Measurements from ENCODE around the gene GRM4.
A peak's percentile ranks its signal among the peaks of the same experiment; 100 is the strongest.

The GRM4 gene

DNA sequence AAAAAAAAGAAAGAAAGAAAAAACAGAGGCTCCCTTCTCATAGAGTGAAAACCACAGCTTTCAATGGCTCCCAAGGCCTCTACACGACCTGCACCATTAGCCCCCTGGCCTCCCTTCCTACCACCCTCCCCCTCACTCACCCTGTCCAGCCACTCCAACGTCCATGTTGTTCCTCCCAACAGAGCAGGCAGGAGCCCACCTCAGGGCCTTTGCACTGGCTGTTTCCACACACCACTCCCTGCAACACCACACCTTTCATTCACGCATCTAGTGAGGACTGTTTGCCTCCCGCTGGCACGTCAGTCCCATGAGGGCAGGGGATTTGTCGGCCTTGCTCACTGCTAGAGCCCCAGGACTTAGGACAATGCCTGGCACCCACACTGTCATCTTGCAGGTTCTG is 39.5 kb downstream of the GRM4 start:
- Histone ChIP-seq H4K20me1 (ENCODE audit: insufficient read depth, low read length) (no peaks in the 10 kb centered on the region), H3F3A (ENCODE audit: insufficient read depth, low read length) (no peaks in the 10 kb centered on the region), H3K79me2 (ENCODE audit: low read length) (no peaks in the 10 kb centered on the region), H3K27me3 (replicated peaks; ENCODE audit: insufficient read depth, low read length) (peaks cover 85% of the 10 kb centered on the region), H3K4me2 (ENCODE audit: low read depth, low read length) (no peak overlapping the region), H2AFZ (ENCODE audit: low read length) (no peak overlapping the region), H3K4me1 (ENCODE audit: low read length) (no peaks in the 10 kb centered on the region), H3K27ac (ENCODE audit: low read length) (no peak overlapping the region), H3K4me3 (ENCODE audit: low read length) (no peak overlapping the region), H3K9ac (ENCODE audit: low read length) (no peak overlapping the region), H3K9me2 (replicated peaks; ENCODE audit: insufficient read depth, low read length) (no peaks in the 10 kb centered on the region), H3K9me3 (replicated peaks; ENCODE audit: insufficient read depth, low read length) (no peaks in the 10 kb centered on the region), H3K36me3 (replicated peaks; ENCODE audit: insufficient read depth, low read length) (no peaks in the 10 kb centered on the region)
- no peak for TF ChIP-seq CTCF (IDR thresholded peaks at IDR 0.05; ENCODE audit: low read length)
- no peak for TF ChIP-seq EZH2 (optimal IDR thresholded peaks at IDR 0.05; ENCODE audit: low read depth, low read length)
- no peak for DNase-seq

DNA sequence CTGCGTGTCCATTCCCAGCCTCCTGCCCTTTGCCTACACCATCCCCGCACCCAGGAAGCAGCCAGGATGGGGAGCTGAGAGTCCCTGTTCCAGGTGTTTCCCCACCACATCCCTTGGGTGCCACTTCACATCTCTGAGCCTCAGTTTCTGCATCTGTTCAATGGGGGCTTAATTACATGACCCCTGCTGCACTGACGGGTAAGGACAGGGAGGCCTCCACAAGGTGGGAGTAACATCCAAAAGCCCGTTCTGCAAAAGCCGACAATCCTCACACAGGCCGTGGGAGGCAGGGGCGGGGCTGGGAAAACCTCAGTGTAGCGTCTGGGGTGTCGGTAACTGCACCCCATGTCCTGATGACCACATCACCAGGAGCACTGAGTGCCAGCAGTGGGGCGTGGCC is 41.3 kb downstream of the GRM4 start:
- Histone ChIP-seq H3K4me1 (ENCODE audit: low read length) (no peaks in the 10 kb centered on the region), H3K9ac (ENCODE audit: low read length) (no peak overlapping the region), H4K20me1 (ENCODE audit: insufficient read depth, low read length) (no peaks in the 10 kb centered on the region), H3K4me3 (ENCODE audit: low read length) (no peak overlapping the region), H3K36me3 (replicated peaks; ENCODE audit: insufficient read depth, low read length) (no peaks in the 10 kb centered on the region), H3K9me3 (replicated peaks; ENCODE audit: insufficient read depth, low read length) (no peaks in the 10 kb centered on the region), H2AFZ (ENCODE audit: low read length) (no peak overlapping the region), H3K79me2 (ENCODE audit: low read length) (no peaks in the 10 kb centered on the region), H3K27me3 (replicated peaks; ENCODE audit: insufficient read depth, low read length) (peaks cover 73% of the 10 kb centered on the region), H3F3A (ENCODE audit: insufficient read depth, low read length) (no peaks in the 10 kb centered on the region), H3K27ac (ENCODE audit: low read length) (no peak overlapping the region), H3K9me2 (replicated peaks; ENCODE audit: insufficient read depth, low read length) (no peaks in the 10 kb centered on the region), H3K4me2 (ENCODE audit: low read depth, low read length) (no peak overlapping the region)
- TF ChIP-seq EZH2phosphoT487 (IDR thresholded peaks at IDR 0.05; ENCODE audit: low read length), result no peak
- no peak for TF ChIP-seq CTCF (IDR thresholded peaks at IDR 0.05; ENCODE audit: low read length)
- peak; percentile 88 for TF ChIP-seq EZH2 (optimal IDR thresholded peaks at IDR 0.05; ENCODE audit: low read depth, low read length)
- DNase-seq, result no peak

- TF ChIP-seq EZH2phosphoT487 (IDR thresholded peaks at IDR 0.05; ENCODE audit: low read length), result no peak
- no peak for TF ChIP-seq EZH2 (optimal IDR thresholded peaks at IDR 0.05; ENCODE audit: low read depth, low read length)
- Histone ChIP-seq H3K9me2 (replicated peaks; ENCODE audit: insufficient read depth, low read length) (no peaks in the 10 kb centered on the region), H3K27ac (ENCODE audit: low read length) (no peak overlapping the region), H3K9ac (ENCODE audit: low read length) (no peak overlapping the region), H3K4me2 (ENCODE audit: low read depth, low read length) (no peak overlapping the region), H4K20me1 (ENCODE audit: insufficient read depth, low read length) (no peaks in the 10 kb centered on the region), H3K27me3 (replicated peaks; ENCODE audit: insufficient read depth, low read length) (peaks cover 69% of the 10 kb centered on the region), H2AFZ (ENCODE audit: low read length) (no peak overlapping the region), H3K4me1 (ENCODE audit: low read length) (peaks cover 3% of the 10 kb centered on the region), H3K79me2 (ENCODE audit: low read length) (no peaks in the 10 kb centered on the region), H3K9me3 (replicated peaks; ENCODE audit: insufficient read depth, low read length) (no peaks in the 10 kb centered on the region), H3K4me3 (ENCODE audit: low read length) (no peak overlapping the region), H3F3A (ENCODE audit: insufficient read depth, low read length) (no peaks in the 10 kb centered on the region), H3K36me3 (replicated peaks; ENCODE audit: insufficient read depth, low read length) (no peaks in the 10 kb centered on the region)
- DNase-seq, result no peak
These were observed 41.7 kb downstream of the GRM4 start for GRCh38 chr6:34104186-34104585.

DNA sequence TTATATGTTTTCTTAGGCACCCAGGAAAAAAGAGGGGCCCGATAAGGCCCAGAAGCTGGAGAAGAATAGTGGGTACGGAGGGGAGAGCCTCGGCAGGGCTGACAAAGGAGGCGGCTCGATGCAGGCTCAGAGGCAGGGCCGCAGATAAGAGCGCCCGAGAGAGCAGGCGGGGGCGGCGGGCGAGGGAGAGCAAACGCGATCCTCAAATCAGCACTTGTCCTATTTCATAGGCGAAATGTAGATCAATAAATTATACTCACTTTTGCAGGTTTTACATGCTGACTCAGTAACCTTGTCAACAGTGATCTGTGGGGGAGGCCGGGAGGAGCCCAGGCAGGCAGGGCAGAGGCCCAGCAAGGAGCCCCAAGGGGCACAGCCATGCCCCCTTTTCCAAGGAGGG is 42.6 kb downstream of the GRM4 start:
- no peak overlapping the region for H3K27ac ChIP-seq (ENCODE audit: low read length)
- H3K9me2 ChIP-seq (replicated peaks; ENCODE audit: insufficient read depth, low read length), result no peaks in the 10 kb centered on the region
- H3K79me2 ChIP-seq (ENCODE audit: low read length), result no peaks in the 10 kb centered on the region
- no peaks in the 10 kb centered on the region for H3K9me3 ChIP-seq (replicated peaks; ENCODE audit: insufficient read depth, low read length)
- TF ChIP-seq CTCF (IDR thresholded peaks at IDR 0.05; ENCODE audit: low read length) (no peak), EZH2 (optimal IDR thresholded peaks at IDR 0.05; ENCODE audit: low read depth, low read length) (no peak), EZH2phosphoT487 (IDR thresholded peaks at IDR 0.05; ENCODE audit: low read length) (no peak)
- H3K27me3 ChIP-seq (replicated peaks; ENCODE audit: insufficient read depth, low read length), result peaks cover 63% of the 10 kb centered on the region
- peaks cover 9% of the 10 kb centered on the region for H3K4me1 ChIP-seq (ENCODE audit: low read length)
- H3K36me3 ChIP-seq (replicated peaks; ENCODE audit: insufficient read depth, low read length), result no peaks in the 10 kb centered on the region
- no peaks in the 10 kb centered on the region for H4K20me1 ChIP-seq (ENCODE audit: insufficient read depth, low read length)
- H3K9ac ChIP-seq (ENCODE audit: low read length), result no peak overlapping the region
- H3K4me2 ChIP-seq (ENCODE audit: low read depth, low read length), result no peak overlapping the region
- DNase-seq, result no peak
- no peak overlapping the region for H2AFZ ChIP-seq (ENCODE audit: low read length)
- peaks cover 4% of the 10 kb centered on the region for H3F3A ChIP-seq (ENCODE audit: insufficient read depth, low read length)
- no peak overlapping the region for H3K4me3 ChIP-seq (ENCODE audit: low read length)
